HG02852 (cell line): ENCODE results near the gene KIAA0232.
"Not testable (repeated sequence)": the region's sequence is repeated elsewhere in the genome, so short reads cannot be mapped to it uniquely, and the experiment has no call there.

ENCODE experiments used
- ATAC-seq: cut with Tn5 transposase; IDR thresholded peaks from one replicate; pipeline ENCODE4 v1.9.1; 2021; ENCODE audit warnings: mild to moderate bottlenecking, moderate library complexity; ENCODE audit not compliant: unreplicated experiment

The KIAA0232 gene

DNA sequence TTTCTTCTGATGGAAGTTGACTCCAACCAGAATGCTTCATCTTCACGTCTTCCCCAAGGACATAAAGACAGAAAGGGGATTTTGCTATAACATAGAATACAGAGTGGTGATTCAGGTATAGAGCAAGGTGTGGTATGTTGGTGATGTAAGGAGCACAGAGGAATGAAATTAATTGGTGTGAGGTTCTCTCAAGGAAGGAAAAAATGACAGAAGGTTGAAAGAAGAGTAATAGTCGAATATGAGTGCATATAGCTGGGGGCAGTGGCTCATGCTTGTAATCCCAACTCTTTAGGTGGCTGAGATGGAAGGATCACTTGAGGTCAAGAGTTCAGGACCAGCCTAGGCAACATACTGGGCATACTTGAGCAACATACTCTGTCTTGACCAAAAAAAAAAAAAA is 20.1 kb downstream of the KIAA0232 start:
- ATAC-seq: no peak

DNA sequence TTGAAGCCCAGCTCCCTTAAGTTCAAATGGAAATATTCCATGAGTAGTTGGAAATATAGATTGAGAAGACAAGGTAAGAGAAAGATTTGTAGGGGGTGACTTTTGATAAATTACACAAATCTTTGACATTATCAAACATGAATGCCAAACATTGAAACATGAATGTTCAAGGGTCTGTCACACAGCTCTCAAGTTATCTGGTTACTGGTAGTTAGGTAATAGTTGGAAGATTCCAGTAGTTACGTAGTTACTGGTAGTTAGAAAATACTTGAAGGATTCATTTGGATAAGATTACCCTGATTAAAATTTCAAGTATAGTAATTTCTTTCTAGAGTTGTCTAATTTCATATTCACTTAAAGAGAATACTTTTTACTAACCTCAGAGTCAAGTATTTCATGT is 20.7 kb downstream of the KIAA0232 start:
- no peak for ATAC-seq

DNA sequence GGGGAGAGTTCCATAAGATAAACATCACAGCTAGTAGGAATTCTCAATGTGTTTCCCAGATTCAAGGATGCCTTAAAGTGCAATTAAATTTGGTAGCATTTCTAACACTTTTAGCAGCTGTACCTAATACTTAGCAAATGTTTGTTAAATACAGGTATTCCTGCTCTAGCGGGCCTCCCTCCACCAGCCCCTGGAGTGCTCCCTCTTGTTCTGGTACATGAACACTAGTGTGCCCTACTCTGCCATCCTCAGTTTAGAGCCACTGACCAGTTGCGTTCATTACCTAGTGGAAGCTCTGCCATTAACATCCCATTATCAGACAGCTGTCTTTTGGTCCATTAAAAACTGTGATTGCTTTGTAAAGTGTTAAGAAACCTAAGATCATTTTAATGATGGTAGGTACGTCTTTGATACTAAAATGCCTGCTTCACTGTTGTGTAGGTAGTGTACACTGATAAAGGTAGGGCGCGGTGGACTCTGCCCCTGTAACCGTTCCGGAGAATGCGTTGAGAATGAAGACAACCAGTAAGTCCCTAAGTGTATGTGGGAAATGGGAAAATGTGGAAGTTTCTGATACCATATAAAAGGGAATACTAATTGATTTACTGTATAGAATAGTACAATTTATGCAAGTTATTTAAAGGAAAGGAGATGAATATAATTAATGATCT is 21.7 kb downstream of the KIAA0232 start:
- no peak for ATAC-seq

- no peak for ATAC-seq
Measured at GRCh38 chr4:6806924-6807626, 24.5 kb downstream of the KIAA0232 start.

DNA sequence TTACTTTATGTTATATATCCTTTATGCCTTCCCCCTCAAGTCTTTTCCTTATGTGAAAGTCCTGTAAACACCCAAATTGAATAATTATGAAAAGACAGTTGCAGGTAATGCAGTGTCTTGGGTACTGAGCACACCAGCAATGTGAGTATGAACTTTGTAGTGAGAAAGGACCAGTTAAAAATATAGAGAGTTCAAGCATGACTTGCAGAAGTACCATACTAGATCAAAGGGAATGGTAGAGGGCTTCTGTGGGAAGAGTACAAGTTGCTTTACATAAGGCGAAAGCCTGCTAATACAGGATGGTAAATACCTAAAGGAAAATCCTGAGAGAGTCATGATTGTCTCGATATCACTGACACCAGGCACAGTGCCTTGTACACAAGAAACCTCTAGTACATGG is 25.7 kb downstream of the KIAA0232 start:
- no peak for ATAC-seq

- ATAC-seq: no peak
Measured at GRCh38 chr4:6811165-6811564, 28.6 kb downstream of the KIAA0232 start.

- no peak for ATAC-seq
Measured at GRCh38 chr4:6812766-6813165, 30.2 kb downstream of the KIAA0232 start.

DNA sequence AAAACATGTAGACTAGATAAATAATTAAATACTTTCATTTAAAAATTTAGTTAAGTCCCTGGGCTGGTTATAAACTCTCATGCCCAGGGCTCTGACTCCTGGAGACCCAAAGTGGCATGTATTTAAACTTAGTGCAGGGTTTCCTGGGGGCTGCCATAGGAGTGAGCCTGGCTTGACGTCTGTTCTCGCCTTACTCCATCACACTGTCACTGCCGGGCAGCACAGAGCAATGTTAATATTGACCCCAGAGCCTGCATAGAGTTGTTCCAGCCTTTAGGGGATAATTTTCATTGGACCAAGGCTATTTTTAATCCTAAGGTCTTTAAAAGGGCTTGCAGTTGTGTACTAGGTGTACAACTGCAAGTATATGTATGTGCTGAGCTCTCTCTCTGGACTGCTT is 31.2 kb downstream of the KIAA0232 start:
- ATAC-seq: no peak

DNA sequence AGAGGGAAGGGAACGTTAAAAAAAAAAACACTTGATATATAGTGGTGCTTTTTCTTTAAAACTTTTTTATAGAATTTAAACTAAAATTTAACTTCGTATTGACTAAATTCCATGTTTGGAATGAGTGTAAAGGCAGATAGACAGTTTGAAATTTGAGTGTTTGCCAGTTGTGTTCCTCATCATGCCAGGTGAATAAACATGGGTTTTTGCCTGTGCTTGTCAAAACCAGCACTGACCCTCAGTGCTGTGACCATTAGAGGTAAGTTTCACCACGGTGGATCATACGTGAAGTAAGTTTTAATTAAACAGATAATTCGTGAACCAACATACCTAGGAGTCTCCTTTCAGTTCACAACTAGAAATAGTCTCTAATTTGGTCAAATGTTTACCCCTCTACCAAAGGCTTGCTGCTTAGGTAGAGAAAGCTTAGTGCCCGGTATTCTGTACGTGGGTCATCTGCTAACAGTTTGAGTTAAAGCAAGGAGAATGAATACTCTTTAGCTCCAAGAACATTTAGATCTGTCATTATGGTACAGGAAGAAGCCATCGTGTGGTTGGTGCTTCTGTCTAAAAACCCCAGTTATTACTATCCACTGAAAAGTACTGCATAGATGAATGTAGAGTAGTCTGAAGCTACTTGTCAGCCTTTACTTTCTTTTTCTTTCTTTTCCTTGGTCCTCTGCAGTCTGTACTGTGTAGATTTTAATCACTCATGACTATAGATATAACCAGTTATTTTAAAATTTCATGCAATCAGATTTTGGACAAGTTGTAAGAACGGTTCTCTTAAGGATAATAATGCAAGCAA is 32.7 kb downstream of the KIAA0232 start:
- ATAC-seq: no peak

DNA sequence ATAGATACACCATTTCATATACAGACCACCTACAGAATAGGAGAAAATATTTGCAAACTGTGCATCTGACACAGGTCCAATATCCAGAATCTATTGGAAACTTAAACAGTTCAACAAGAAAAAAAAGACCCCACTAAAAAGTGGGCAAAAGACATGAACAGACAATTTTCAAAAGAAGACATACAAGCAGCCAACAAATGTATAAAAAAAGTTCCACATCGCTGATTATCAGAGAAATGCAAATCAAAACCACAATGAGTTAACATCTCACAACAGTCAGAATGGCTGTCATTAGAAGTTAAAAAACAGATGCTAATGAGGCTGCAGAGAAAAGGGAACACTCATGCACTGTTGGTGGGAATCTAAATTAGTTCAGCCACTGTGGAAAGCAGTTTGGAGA is 36.8 kb downstream of the KIAA0232 start:
- ATAC-seq: no peak

DNA sequence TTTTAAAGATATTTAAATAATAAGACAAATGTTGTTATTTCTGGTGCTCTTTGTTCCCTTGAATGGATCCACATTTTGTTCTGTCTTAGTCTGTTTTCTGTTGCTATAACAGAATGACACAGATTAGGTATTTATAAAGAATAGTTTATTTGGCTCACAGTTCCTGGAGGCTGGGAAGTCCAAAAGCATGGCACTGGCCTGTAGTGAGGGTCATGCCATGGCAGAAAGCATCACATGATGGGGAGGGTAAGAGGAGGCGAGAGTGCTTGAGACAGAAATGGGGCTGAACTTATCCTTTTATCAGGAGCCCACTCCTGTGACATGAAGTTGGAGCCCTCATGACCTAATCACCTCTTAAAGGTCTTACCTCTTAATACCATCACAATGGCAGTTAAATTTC is 38.2 kb downstream of the KIAA0232 start:
- no peak for ATAC-seq

GRCh38 chr4:6824071-6824470 is 41.5 kb downstream of the KIAA0232 start:
- no peak for ATAC-seq

DNA sequence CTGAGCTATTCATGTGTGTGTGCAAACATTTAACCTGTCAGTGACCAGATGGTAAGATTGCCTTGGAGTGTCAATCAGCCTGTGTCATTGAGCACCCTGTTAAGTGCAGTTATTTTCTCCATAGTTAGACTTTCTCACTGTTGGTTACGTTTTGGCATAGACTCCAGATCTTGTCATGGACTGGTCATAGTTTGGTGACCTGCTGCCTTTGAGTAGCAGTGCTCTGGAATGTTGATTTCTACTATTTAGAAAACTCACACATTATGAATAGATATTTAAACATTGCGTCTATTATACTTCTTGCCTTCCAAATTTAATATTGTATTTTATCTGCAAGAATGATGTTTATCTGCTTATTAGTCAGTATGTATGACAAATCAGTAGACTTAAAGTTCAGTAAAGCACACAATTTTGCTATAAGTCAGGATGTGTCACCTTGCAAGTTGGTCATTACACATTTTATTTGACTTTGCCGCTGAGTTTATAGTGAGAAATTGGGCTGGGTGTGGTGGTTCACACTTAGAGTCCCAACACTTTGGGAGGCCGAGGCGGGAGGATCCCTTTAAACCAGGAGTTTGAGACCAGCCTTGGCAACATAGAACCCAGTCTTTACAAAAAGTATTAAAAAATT is 42.4 kb downstream of the KIAA0232 start:
- ATAC-seq: no peak

DNA sequence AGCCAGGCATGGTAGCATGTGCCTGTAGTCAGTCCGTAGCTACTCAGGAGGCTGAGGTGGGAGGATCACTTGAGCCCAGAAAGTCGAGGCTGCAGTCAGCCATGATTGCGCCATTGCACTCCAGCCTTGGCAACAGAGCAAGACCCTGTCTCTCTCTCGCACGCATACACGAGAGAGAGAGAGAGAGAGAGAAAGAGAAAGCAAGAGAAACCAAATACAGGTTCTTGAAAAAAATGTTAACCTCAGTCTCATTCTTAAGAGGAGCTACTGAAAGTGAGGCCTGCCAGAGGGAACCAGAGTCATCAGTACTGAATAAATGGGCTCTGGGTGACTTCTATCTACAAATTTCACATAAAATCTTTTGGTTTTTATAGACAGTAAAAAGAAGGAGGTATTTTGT is 42.9 kb downstream of the KIAA0232 start:
- ATAC-seq: no peak

GRCh38 chr4:6826781-6827508 is 44.4 kb downstream of the KIAA0232 start:
- no peak for ATAC-seq

DNA sequence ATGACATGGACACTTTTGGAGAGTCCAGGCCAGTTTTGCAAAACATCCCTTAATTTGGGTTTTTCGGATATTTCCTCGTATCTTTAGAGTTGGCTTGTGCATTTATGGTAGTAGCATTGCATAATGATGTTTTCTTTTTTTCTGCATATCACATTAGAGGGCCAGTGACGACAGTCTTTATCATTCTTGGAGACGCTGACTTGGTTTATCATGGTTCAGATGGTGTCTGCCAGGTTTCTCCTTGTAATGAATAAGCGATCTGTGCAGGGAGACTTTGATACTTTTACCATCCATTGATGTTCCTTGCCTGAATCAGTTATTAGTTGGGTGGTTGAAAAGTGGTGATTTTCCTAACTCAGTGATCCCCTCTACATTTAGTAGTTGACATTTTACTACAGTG is 46.6 kb downstream of the KIAA0232 start:
- no peak for ATAC-seq

DNA sequence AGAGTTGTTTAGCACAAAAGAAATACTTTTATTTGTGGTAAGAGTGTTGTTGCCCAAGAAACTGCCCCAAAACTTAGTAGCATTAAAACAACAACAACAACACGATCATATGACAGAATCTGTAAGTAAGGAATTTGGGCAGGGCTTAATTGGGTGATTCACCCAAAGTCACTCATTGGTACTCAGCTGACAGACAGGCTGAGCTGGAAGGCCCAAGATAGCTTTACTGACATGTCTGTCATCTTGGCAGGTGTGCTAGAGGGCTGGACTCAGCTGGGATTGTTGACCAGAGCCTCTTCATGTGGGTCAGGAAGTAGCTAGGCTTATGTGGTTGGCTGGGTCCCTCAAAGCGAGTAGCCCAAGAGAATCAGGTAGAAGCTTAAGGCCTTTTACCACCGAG is 52.3 kb downstream of the KIAA0232 start:
- ATAC-seq: no peak

DNA sequence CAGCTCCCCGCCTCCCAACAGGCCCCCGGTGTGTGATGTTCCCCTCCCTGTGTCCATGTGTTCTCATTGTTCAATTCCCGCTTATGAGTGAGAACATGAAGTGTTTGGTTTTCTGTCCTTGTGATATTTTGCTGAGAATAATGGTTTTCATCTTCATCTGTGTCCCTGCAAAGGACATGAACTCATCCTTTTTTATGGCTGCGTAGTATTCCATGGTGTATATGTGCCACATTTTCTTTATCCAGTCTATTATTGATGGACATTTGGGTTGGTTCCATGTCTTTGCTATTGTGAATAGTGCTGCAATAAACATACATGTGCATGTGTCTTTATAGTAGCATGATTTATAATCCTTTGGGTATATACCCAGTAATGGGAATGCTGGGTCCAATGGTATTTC is 53.1 kb downstream of the KIAA0232 start:
- ATAC-seq: not testable (repeated sequence)

DNA sequence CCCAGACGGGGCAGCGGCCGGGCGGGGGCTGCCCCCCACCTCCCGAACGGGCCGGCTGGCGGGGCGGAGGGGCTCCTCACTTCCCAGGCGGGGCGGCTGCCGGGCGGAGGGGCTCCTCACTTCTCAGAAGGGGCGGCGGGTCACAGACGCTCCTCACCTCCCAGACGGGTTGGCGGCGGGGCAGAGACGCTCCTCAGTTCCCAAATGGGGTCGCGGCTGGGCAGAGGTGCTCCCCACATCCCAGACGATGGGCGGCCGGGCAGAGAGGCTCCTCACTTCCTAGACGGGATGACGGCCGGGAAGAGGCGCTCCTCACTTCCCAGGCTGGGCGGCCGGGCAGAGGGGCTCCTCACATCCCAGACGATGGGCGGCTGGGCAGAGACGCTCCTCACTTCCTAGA is 54.6 kb downstream of the KIAA0232 start:
- ATAC-seq: not testable (repeated sequence)

DNA sequence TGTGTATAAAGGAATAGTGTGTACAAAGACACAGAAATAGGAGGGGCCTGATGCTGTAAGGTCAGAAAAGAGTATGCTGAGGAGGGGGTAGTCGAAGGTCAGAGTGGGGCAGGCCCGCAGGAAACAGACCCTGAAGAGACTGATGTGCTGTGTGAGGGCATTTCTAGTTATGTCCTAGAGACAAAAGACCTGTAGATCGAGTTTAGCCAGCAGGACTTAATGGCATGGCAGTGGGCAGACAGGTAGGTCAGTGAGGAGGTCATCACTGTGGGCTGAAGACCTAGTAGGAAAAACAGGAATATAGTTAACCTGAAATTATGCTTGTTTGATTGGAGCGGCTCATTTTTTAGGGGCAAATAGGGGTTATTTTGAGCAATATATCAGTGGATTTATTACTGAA is 57.1 kb downstream of the KIAA0232 start:
- ATAC-seq: no peak
